ENCODE results near the gene CD44.

Gene CD44

GRCh38 chr11:35112056-35112845, 26.7 kb upstream of the CD44 start:
- no peak for DNase-seq

- no peak for DNase-seq
These were observed 26.2 kb upstream of the CD44 start for GRCh38 chr11:35112846-35113105.

- DNase-seq = no peak
These were observed 23.9 kb upstream of the CD44 start for GRCh38 chr11:35114906-35115687.

- DNase-seq = no peak
These were observed 23.3 kb upstream of the CD44 start for GRCh38 chr11:35115688-35116030.

- DNase-seq = no peak
These were observed 22.7 kb upstream of the CD44 start for GRCh38 chr11:35116245-35116644.

- DNase-seq = no peak
These were observed 22.0 kb upstream of the CD44 start for GRCh38 chr11:35116762-35117640.

GRCh38 chr11:35118906-35119305, 20.1 kb upstream of the CD44 start:
- DNase-seq = no peak

GRCh38 chr11:35121326-35121865, 17.6 kb upstream of the CD44 start:
- no peak for DNase-seq

- no peak for DNase-seq
These were observed 16.7 kb upstream of the CD44 start for GRCh38 chr11:35122308-35122707.

- DNase-seq = no peak
These were observed 12.7 kb upstream of the CD44 start for GRCh38 chr11:35126000-35126878.

GRCh38 chr11:35126879-35127581, 11.9 kb upstream of the CD44 start:
- DNase-seq = no peak

GRCh38 chr11:35127619-35128018, 11.4 kb upstream of the CD44 start:
- DNase-seq = no peak

- DNase-seq = no peak
These were observed 7.9 kb upstream of the CD44 start for GRCh38 chr11:35131094-35131493.

- peak; percentile 65 for DNase-seq
These were observed 7.1 kb upstream of the CD44 start for GRCh38 chr11:35131886-35132285.

- no peak for DNase-seq
These were observed 5.3 kb upstream of the CD44 start for GRCh38 chr11:35133656-35134055.

GRCh38 chr11:35134403-35135148, 4.4 kb upstream of the CD44 start:
- DNase-seq = no peak

GRCh38 chr11:35135222-35135621, 3.7 kb upstream of the CD44 start:
- no peak for DNase-seq

GRCh38 chr11:35136311-35136710, 2.7 kb upstream of the CD44 start:
- DNase-seq = no peak

- no peak for DNase-seq
These were observed 913 bp upstream of the CD44 start for GRCh38 chr11:35138058-35138457.

GRCh38 chr11:35138606-35138942, 397 bp upstream of the CD44 start:
- DNase-seq = no peak

GRCh38 chr11:35139722-35140282, 831 bp downstream of the CD44 start:
- DNase-seq = no peak
